ENCODE measurements around the gene AHCYL1. TPM values are rescaled to one million over a fixed set of nuclear protein-coding genes. Genes with fewer than 3 reads are reported as not detected.

AHCYL1 gene
- total and polyA plus RNA-seq, 10 of the 15 experiments (the other 5 are each of a cell fraction or from before 2014, with no cell fraction given) = 24.7 to 73.6 (median 46.8) TPM

- no peaks in the 10 kb centered on the region for H3K27me3 ChIP-seq (replicated peaks in 1 of 2; ENCODE audit: control insufficient read depth in 2 of 2, insufficient read depth in 2 of 2, low read length in 1 of 2)
- 0 out of 2 replicates have a peak overlapping the region, but pooled peaks have one; percentile 26 for H3K4me3 ChIP-seq
- ChIA-PET CTCF (interaction anchor here (0.8 to 9.5 kb wide), 23 partner anchors 8 to 467 kb away, joined by 3 to 200 read pairs (median 7); partner anchors contain the start of genes AHCYL1, AMPD2, GNAT2 and STRIP1), POLR2A (interaction anchor here (1.0 to 2.7 kb wide), 4 partner anchors 20 to 466 kb away, joined by 4 to 28 read pairs (median 6); partner anchors contain the start of gene AHCYL1), SMC1A (ENCODE audit: uncharacterized antibody, unreplicated experiment) (interaction anchor here (0.5 to 5.7 kb wide), 12 partner anchors 8 to 466 kb away, joined by 3 to 113 read pairs (median 4); partner anchors contain the start of gene AHCYL1), RAD21 (ENCODE audit: unreplicated experiment) (interaction anchor here (1.3 to 3.9 kb wide), 7 partner anchors 13 to 466 kb away, joined by 3 to 94 read pairs (median 9); partner anchors contain the start of genes AHCYL1, GNAI3 and STRIP1)
- in situ Hi-C loops (cut with MboI) (no loop called here), intact Hi-C loops (cut with micrococcal nuclease; ENCODE audit: unreplicated experiment) (no loop called here)
- no TSS peak for BruUV-seq (replicated peaks)
- H4K20me1 ChIP-seq (ENCODE audit: control insufficient read depth, insufficient read depth) = no peaks in the 10 kb centered on the region
- H3K36me3 ChIP-seq (ENCODE audit: control insufficient read depth in 2 of 2, insufficient read depth in 2 of 2, low read length in 1 of 2) = peaks cover 6 to 32% of the 10 kb centered on the region in 2 experiments
- peak overlapping the region; percentile 34 for H3K27ac ChIP-seq (ENCODE audit: control insufficient read depth, insufficient read depth)
- peak overlapping the region; percentile 86 for H3K4me2 ChIP-seq (ENCODE audit: control insufficient read depth, insufficient read depth)
- peaks cover 27% of the 10 kb centered on the region for H3K4me1 ChIP-seq (ENCODE audit: control insufficient read depth, insufficient read depth, low read length)
- DNase-seq (ENCODE audit: low read depth, low spot score) (peak; percentile 45), ATAC-seq (peak; percentile 83), FAIRE-seq (peak; percentile 49)
- no peak overlapping the region; the same call in 1 of the 2 replicates for H3K9ac ChIP-seq (ENCODE audit: control insufficient read depth, insufficient read depth, low read length)
- TF ChIP-seq BCLAF1 (IDR thresholded peaks at IDR 0.05) (no peak), CEBPB (IDR thresholded peaks at IDR 0.05; ENCODE audit: borderline replicate concordance in 1 of 2, low read depth in 2 of 2, low read length in 2 of 2) (no peak), BHLHE40 (IDR thresholded peaks at IDR 0.05; ENCODE audit: borderline replicate concordance in 1 of 2, low read depth in 2 of 2, low read length in 1 of 2) (0 out of 4 replicates have a peak, but pooled peaks of 1 of the 2 experiments have one; percentile 4), IKZF2 (IDR thresholded peaks at IDR 0.05) (peak in 1 of 2 experiments; percentile 49; a peak in 2 of 4 replicates), BMI1 (IDR thresholded peaks at IDR 0.05; ENCODE audit: borderline replicate concordance) (no peak), CBX3 (IDR thresholded peaks at IDR 0.05; ENCODE audit: borderline replicate concordance, low read depth) (no peak), WRNIP1 (IDR thresholded peaks at IDR 0.05; ENCODE audit: borderline replicate concordance, low read depth, low read length) (no peak), MEF2B (IDR thresholded peaks at IDR 0.05; ENCODE audit: partially characterized antibody, poor library complexity, severe bottlenecking) (peak; percentile 25), KLF5 (IDR thresholded peaks at IDR 0.05; ENCODE audit: partially characterized antibody) (no peak), PKNOX1 (IDR thresholded peaks at IDR 0.05) (no peak), CHD4 (IDR thresholded peaks at IDR 0.05) (no peak), EGR1 (IDR thresholded peaks at IDR 0.05; ENCODE audit: borderline replicate concordance in 1 of 2, low read depth in 2 of 2, low read length in 2 of 2) (no peak)
- TF ChIP-seq, protein P1, sequence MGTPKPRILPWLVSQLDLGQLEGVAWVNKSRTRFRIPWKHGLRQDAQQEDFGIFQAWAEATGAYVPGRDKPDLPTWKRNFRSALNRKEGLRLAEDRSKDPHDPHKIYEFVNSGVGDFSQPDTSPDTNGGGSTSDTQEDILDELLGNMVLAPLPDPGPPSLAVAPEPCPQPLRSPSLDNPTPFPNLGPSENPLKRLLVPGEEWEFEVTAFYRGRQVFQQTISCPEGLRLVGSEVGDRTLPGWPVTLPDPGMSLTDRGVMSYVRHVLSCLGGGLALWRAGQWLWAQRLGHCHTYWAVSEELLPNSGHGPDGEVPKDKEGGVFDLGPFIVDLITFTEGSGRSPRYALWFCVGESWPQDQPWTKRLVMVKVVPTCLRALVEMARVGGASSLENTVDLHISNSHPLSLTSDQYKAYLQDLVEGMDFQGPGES (IDR thresholded peaks at IDR 0.05) = no peak
- 17% methylated on average over 6 of the region's 6 CpGs for WGBS (ENCODE audit: insufficient coverage, insufficient replicate concordance, low lambda C conversion rate, missing lambda C conversion rate)
- peak overlapping the region; percentile 3 for H2AFZ ChIP-seq (ENCODE audit: control insufficient read depth, low read depth, low read length)
- no peaks in the 10 kb centered on the region for H3K9me3 ChIP-seq (replicated peaks; ENCODE audit: control insufficient read depth, insufficient read depth, low read length)
- no peaks in the 10 kb centered on the region for H3K79me2 ChIP-seq (ENCODE audit: control insufficient read depth, insufficient read depth, low read length)
These were observed 27.7 kb downstream of the AHCYL1 start for GRCh38 chr1:110012100-110012780.

All from GM12878 (cell line).